ENCODE results near the gene HS1BP3. TPM values are rescaled to one million over a fixed set of nuclear protein-coding genes. Genes with fewer than 3 reads are reported as not detected.

Gene HS1BP3
- total and polyA plus RNA-seq, 2 of the 13 experiments (the other 11 are each of a cell fraction or from before 2014, with no cell fraction given), result 15.2 to 22.0 TPM

DNA sequence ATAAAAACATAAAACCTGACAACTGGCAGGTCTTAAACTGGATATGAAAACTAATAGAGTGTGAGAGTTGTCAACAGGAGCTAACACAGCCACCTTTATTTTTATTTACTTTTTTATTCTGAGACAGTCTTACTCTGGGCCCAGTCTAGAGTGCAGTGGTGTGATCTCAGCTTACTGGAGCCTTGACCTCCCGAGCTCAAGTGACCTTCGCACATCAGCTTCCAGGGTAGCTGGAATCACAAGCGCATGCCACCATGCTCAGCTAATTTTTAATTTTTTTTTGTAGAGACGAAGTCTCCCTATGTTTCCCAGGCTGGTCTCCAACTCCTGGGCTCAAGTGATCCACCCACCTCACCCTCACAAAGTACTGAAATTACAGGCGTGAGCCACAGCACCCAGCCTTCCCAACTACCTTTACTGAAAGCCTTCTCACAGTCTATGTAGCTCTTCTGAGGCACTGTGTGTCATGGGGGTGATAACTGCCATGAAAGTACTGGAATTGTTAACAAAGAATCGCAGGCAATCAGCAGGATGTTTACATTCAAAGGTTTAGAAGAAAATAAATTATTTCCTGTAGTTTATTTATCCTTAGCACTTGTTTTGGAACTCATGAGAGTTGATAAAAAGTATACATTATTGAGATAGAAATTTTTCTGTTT lies 40.3 kb upstream of the HS1BP3 start:
- Histone ChIP-seq H3K9me3 (ENCODE audit: low read length) (no peaks in the 10 kb centered on the region), H3K9ac (ENCODE audit: insufficient read depth, low read depth, low read length) (no peak overlapping the region), H3K4me3 (replicated peaks in 1 of 3; ENCODE audit: insufficient read depth in 1 of 3, low read depth in 2 of 3, low read length in 3 of 3) (no peak overlapping the region), H3K79me2 (ENCODE audit: insufficient read depth, low read length) (no peaks in the 10 kb centered on the region), H4K20me1 (ENCODE audit: insufficient read depth, low read length) (no peaks in the 10 kb centered on the region), H2AFZ (ENCODE audit: low read length) (no peak overlapping the region), H3K36me3 (replicated peaks in 1 of 2; ENCODE audit: control insufficient read depth in 1 of 2, insufficient read depth in 2 of 2, low read length in 2 of 2) (peaks cover 15 to 34% of the 10 kb centered on the region in 2 experiments), H3K4me1 (ENCODE audit: insufficient read depth, low read length) (peaks cover 25% of the 10 kb centered on the region), H3K27me3 (ENCODE audit: control insufficient read depth in 1 of 2, insufficient read depth in 2 of 2, low read length in 2 of 2) (no peaks in the 10 kb centered on the region), H3K4me2 (ENCODE audit: low read depth, low read length) (no peak overlapping the region), H3K27ac (ENCODE audit: extremely low read length, insufficient read depth, low read length) (peak overlapping the region; percentile 23)
- whole genome bisulfite sequencing (ENCODE audit: low lambda C conversion rate), result 69% methylated on average over 6 of the region's 6 CpGs
- peak; percentile 64 for ATAC-seq
- no peak for DNase-seq (ENCODE audit: low spot score)
- FAIRE-seq, result peak; percentile 68
- intact Hi-C loops (cut with micrococcal nuclease; ENCODE audit: unreplicated experiment) (no loop called here), in situ Hi-C loops (cut with HindIII; ENCODE audit: extremely low pct_ligation_motif_present, low pct_unique_long_range_greater_than_20kb) (no loop called here)
- CTCF ChIA-PET (ENCODE audit: low intra/inter-chr PET ratio, low total read pairs), result no interaction called here
- BruUV-seq (replicated peaks), result no TSS peak
- POLR2A ChIA-PET, result no interaction called here
- TF ChIP-seq ZNF558 (CRISPR knock-in tag; IDR thresholded peaks at IDR 0.05; ENCODE audit: borderline replicate concordance) (no peak), POGZ (CRISPR knock-in tag; IDR thresholded peaks at IDR 0.05) (0 out of 2 replicates have a peak, but pooled peaks have one; percentile 30), RBM39 (IDR thresholded peaks at IDR 0.05; ENCODE audit: low read depth, low read length, poor library complexity, severe bottlenecking) (no peak), ZNF609 (CRISPR knock-in tag; IDR thresholded peaks at IDR 0.05; ENCODE audit: borderline replicate concordance) (no peak), ZIK1 (CRISPR knock-in tag; IDR thresholded peaks at IDR 0.05; ENCODE audit: borderline replicate concordance, low read depth) (no peak), MYNN (CRISPR knock-in tag; IDR thresholded peaks at IDR 0.05; ENCODE audit: low read depth) (no peak), ZNF253 (CRISPR knock-in tag; IDR thresholded peaks at IDR 0.05; ENCODE audit: borderline replicate concordance) (no peak), HOXA3 (CRISPR knock-in tag; IDR thresholded peaks at IDR 0.05) (peak; percentile 41; the same call in 1 of the 2 replicates), ZNF790 (CRISPR knock-in tag; IDR thresholded peaks at IDR 0.05; ENCODE audit: borderline replicate concordance) (no peak), ZNF234 (CRISPR knock-in tag; conservative IDR thresholded peaks at IDR 0.05) (no peak), REXO4 (CRISPR knock-in tag; IDR thresholded peaks at IDR 0.05; ENCODE audit: borderline replicate concordance) (no peak), ZNF280D (CRISPR knock-in tag; IDR thresholded peaks at IDR 0.05) (no peak), ZNF567 (CRISPR knock-in tag; IDR thresholded peaks at IDR 0.05; ENCODE audit: borderline replicate concordance) (no peak)
- TF ChIP-seq, protein P1, sequence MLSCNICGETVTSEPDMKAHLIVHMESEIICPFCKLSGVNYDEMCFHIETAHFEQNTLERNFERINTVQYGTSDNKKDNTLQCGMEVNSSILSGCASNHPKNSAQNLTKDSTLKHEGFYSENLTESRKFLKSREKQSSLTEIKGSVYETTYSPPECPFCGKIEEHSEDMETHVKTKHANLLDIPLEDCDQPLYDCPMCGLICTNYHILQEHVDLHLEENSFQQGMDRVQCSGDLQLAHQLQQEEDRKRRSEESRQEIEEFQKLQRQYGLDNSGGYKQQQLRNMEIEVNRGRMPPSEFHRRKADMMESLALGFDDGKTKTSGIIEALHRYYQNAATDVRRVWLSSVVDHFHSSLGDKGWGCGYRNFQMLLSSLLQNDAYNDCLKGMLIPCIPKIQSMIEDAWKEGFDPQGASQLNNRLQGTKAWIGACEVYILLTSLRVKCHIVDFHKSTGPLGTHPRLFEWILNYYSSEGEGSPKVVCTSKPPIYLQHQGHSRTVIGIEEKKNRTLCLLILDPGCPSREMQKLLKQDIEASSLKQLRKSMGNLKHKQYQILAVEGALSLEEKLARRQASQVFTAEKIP (CRISPR knock-in tag; IDR thresholded peaks at IDR 0.05; ENCODE audit: borderline replicate concordance), result no peak

Data from HepG2 (cell line).